HG02759 (cell line): ENCODE results near the gene PXT1.
"Not testable (repeated sequence)": the region's sequence is repeated elsewhere in the genome, so short reads cannot be mapped to it uniquely, and the experiment has no call there.

Experiments used
- ATAC-seq: cut with Tn5 transposase; IDR thresholded peaks from one replicate; pipeline ENCODE4 v1.9.1; 2021; ENCODE audit warnings: mild to moderate bottlenecking, moderate library complexity; ENCODE audit not compliant: unreplicated experiment

Gene PXT1

GRCh38 chr6:36371211-36371610 is 71.4 kb downstream of the PXT1 start:
- no peak for ATAC-seq

GRCh38 chr6:36370638-36371037 is 72.0 kb downstream of the PXT1 start:
- ATAC-seq, result no peak

DNA sequence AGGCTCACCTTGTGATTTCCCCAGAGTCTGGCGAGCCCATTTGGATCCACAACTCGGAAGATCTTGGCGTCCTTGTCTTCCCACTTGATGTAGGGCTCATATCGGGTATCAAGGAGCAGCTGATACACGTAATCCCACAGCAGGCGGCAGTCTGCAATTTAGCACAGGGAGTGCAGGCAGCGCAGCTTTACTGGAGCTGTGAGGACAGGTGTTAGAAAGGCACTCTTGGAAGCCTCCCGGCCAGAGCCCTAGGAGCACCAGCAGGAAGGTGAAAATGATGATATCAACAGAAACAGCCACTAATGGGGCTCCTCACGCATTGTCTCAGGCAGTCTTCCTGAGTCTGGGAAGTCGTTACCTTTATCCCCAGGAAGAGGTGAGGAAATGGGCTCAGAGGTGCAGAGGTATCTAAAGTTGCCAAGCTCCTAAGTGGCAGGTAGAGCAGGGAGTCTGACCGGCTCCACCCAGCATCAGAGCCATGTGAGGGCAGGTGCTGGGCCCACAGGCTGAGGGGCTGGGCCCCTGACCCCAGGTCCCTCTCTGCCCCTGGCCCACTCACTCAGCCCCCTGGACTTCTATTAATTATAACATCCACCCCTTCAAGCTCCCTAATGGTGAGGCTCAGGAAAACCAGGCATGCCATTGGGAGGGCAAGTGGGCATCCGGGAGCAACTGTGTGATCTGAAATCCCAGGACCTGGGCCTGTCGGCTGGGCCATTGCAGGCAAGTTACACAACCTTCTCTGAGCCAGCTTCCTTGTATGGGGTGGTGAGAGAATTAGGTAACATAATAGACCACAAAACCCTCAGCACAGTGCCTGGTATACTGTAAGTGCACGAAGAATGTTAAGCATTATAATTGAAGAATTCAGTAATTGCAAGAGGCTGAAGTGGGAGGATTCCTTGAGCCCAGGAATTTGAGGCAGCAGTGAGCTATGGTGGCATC is 73.5 kb downstream of the PXT1 start:
- no peak for ATAC-seq

- ATAC-seq, result no peak
Measured at GRCh38 chr6:36368421-36368820, 74.2 kb downstream of the PXT1 start.

- no peak for ATAC-seq
Measured at GRCh38 chr6:36367743-36368142, 74.9 kb downstream of the PXT1 start.

GRCh38 chr6:36364669-36365479 is 77.8 kb downstream of the PXT1 start:
- ATAC-seq, result peak; percentile 60

- ATAC-seq, result not testable (repeated sequence)
Measured at GRCh38 chr6:36364061-36364635, 78.5 kb downstream of the PXT1 start.

- not testable (repeated sequence) for ATAC-seq
Measured at GRCh38 chr6:36363371-36363752, 79.3 kb downstream of the PXT1 start.

- no peak for ATAC-seq
Measured at GRCh38 chr6:36362551-36363370, 79.9 kb downstream of the PXT1 start.

DNA sequence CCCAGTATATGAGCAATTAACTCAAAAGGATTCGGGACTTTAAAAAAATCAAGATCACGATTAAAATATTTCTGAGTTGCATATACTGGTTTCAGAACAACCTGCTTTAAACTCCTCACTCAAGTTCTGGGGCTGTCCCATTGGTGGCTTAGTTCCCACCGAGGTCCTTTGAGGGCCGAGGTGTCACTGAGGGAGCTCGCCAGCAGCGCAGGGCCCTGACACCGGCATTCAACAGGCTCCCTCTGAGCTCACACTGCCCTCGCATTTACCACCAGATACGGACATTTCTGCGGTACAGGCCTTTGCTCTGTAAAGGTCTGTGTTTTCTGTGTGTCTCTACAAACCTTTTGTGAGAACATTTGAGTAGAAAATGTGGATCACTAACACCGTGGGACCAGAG is 81.6 kb downstream of the PXT1 start:
- ATAC-seq, result no peak

DNA sequence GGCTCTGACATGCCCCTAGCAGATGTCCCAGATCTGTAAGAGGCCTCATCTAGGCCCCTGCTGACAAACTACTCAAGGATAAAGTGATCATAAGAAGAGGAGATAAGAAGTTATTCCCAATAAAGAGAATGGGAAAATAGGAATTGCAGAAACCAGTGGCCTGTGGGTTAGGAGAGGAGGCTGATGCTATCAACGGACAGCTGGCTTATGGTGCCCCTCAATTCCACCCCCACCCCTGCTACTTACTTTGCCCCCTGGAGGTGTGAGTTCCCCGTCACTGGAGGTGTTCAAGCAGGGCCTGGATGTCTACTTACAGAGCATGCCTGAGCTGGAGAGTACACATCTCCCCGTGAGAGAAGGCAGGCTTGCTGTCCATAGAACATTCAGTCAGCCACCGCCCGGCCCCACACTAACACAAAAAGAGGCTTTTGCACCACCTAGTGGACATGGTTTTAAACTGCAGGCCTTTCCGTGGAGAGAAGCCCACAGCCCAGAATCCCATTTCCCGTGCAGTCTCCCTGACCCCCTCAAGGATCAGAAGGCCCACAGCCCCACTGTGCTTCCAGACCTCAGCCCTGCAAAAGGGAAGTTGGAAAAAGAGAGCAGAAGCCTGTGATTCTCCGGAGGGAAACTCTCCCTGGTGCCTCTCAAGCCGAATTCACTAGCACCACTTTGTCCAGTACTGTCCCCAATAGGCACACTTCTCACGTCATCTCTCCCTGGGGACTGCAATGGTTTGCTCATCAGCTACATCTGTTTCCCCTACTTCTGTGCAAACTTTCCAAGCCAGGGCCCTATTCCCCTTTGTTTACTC is 82.2 kb downstream of the PXT1 start:
- ATAC-seq, result peak; percentile 50

GRCh38 chr6:36358226-36358915 is 84.3 kb downstream of the PXT1 start:
- ATAC-seq, result peak; percentile 39

DNA sequence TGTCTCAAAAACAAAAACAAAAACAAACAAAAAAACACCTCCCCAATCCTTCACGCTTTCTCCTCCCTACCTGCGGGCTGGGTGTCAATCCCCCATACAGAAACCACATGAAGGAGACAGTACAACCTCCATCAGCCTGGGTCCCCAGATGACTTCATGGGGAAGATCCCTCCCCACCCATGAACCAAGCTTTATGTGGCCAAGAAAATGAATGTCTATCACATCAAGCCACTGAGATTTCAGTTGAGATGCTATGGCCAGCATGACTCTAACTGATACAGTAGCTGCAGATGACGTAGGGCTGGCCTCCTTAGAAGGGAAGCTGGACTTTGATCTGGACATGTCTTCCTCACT is 84.8 kb downstream of the PXT1 start:
- ATAC-seq, result no peak

DNA sequence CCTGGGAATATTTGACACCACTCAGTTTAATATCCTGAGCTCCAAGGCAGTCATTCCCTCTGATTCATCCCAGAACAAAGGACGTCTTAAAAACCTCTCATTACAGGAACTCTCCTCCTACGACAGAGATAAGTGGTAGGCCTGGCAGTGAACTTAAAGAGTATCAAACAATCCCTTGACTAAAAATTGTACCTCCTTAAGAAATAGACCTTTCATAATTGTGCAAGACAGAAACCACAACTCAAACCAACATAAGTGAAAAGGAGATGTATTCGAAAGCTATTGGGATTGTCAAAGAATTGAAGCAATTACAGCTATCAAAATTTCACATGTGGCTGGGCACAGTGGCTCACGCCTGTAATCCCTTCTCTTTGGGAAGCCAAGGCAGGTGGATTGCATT is 86.8 kb downstream of the PXT1 start:
- no peak for ATAC-seq

DNA sequence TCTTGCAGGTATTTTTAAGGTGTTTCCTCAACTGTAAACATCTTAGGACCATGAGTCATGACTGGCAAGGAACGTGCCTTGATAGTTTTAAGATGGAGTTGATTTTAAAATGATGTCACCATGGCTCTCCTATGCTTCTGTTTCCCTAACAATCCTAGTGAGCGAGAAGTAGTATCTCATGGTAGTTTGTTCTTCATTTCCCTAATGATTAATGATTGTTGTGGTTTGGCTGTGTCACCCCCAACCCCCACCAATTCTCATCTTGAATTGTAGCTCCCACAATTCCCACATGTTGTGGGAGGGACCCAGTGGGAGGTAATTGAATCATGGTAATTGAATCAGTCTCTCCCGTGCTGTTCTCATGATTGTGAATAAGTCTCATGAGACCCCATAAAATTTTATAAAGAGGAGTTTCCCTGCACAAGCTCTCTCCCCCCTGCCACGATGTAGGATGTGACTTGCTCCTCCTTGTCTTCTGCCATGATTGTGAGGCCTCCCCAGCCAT is 89.2 kb downstream of the PXT1 start:
- no peak for ATAC-seq

DNA sequence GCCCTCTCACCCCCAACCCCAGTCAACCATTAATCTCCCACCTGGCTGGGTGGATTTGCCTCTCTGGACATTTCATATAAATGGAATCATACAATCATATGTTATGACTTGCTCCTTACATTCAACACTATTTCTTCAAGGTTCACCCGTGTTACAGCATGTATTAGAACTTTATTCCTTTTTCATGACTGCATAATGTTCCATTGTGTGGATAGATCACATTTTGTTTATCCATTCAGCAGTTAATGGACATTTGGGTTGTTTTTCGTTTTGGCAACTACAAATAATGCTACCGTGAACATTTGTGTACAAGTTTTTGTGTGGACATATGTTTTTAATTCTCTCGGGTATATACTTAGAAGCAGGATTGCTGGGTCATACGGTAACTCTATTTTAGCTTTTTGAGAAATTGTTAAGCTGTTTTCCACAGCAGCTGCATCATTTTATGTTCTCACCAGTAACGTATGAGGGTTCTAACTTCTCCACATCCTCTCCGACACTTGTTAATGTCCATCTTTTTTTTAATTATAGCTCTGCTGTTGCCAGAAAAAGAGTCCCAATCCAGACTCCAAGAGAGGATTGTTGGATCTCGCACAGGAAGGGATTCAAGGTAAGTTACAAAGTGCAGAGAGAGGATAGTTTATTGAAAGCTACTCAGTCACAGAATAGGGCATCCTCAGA is 90.0 kb downstream of the PXT1 start:
- no peak for ATAC-seq

- ATAC-seq, result no peak
Measured at GRCh38 chr6:36350681-36351571, 91.7 kb downstream of the PXT1 start.

DNA sequence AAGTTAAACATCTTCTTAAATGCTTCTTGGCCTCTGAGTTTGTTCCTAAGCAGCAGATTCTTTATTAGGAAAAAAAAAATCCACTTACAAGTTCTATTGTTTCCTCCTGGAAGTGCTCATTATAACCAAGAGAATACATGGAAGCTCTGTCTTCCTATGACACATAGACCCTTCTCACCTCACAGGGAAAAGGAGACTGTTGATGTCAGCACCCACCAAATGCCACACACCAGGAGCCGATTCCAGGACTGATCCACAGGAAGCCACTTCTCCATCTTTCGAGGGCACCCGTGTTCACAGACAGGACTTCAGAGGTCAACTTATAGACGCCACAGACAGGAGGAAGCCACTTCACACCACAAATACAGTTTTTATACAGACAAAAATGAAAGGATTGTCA is 92.6 kb downstream of the PXT1 start:
- no peak for ATAC-seq
